ENCODE data around the gene HECTD1. TPM values are rescaled to one million over a fixed set of nuclear protein-coding genes. Genes with fewer than 3 reads are reported as not detected.
"Not testable (repeated sequence)": the region's sequence is repeated elsewhere in the genome, so short reads cannot be mapped to it uniquely, and the experiment has no call there.

HECTD1 gene
- total and polyA plus RNA-seq, 3 experiments from 2014 or later = 33.6 to 112 (median 101) TPM

- no peaks in the 10 kb centered on the region for H3K9me3 ChIP-seq (ENCODE audit: low read length)
- H3K36me3 Mint-ChIP-seq = peaks cover 4 to 56% (median 17%) of the 10 kb centered on the region in 3 donors
- H3K27ac Mint-ChIP-seq = peak overlapping the region in 5 of 8 donors; percentile 10 to 68 (median 51)
- CTCF ChIA-PET = no interaction called here
- H3K27me3 Mint-ChIP-seq = no peaks in the 10 kb centered on the region
- H3K4me3 Mint-ChIP-seq = no peak overlapping the region
- POLR2A ChIA-PET = no interaction called here
- peaks cover 34 to 63% (median 55%) of the 10 kb centered on the region in 3 donors for H3K4me1 Mint-ChIP-seq
- no peaks in the 10 kb centered on the region for H3K27me3 ChIP-seq (ENCODE audit: insufficient read depth, low read length, poor library complexity, severe bottlenecking)
- H3K36me3 ChIP-seq (ENCODE audit: insufficient read depth, low read length) = peaks cover 3% of the 10 kb centered on the region
- DNase-seq = no peak
- peaks cover 8% of the 10 kb centered on the region for H3K4me1 ChIP-seq (ENCODE audit: insufficient read depth, low read length)
- no peak overlapping the region for H3K27ac ChIP-seq (ENCODE audit: low read depth, low read length)
- no peaks in the 10 kb centered on the region for H3K9me3 Mint-ChIP-seq
- H3K4me3 ChIP-seq (ENCODE audit: low read length) = no peak overlapping the region
These were observed 17.4 kb downstream of the HECTD1 start for GRCh38 chr14:31190219-31190603.

DNA sequence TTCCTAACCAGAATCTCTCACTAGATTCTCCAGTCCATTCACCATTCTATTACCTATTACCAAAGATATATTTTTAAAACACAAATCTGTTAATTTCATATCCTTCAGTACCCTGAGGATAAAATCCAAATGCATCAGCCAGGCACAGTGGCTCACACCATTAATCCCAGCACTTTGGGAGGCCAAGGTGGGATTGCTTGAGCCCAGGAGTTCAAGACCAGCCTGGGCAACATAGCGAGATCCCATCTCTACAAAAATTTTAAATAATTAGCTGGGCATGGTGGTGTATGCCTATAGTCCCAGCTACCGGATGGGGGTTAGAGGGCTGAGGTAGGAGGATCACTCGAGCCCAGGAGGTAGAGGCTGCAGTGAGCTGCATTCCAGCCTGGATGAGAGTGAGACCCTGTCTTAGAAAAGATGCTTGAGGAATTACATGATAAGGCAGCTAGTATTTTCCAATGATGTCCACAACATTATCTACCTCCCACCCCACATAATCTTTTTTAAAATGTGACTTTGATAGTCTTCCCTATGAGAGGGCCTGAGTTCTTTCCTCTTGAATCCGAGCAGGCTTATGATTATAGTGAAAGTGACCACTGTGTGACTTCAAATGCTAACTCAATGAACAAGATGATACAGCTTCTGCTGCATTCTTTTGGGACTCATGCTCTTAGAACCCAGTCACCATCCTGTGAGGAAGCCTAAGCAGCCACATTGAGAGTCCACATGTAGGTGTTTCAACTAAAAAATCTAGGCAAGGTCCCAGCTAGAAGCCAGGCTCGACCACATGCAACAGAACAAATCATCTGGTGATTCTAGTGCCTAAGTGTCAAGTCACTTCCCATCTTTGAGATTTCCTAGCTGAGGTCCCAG lies 18.0 kb downstream of the HECTD1 start:
- H3K27ac ChIP-seq (ENCODE audit: low read depth, low read length) = no peak overlapping the region
- H3K4me3 ChIP-seq (ENCODE audit: low read length) = no peak overlapping the region
- ChIA-PET CTCF (no interaction called here), POLR2A (no interaction called here)
- H3K4me1 ChIP-seq (ENCODE audit: insufficient read depth, low read length) = peaks cover 1% of the 10 kb centered on the region
- Mint-ChIP-seq H3K36me3 (peaks cover 4 to 56% (median 17%) of the 10 kb centered on the region in 3 donors), H3K4me3 (peak overlapping the region in 1 of 7 donors; percentile 60), H3K27ac (peak overlapping the region in 5 of 8 donors; percentile 20 to 68 (median 51)), H3K9me3 (no peaks in the 10 kb centered on the region), H3K27me3 (no peaks in the 10 kb centered on the region), H3K4me1 (peaks cover 28 to 60% (median 49%) of the 10 kb centered on the region in 3 donors)
- H3K9me3 ChIP-seq (ENCODE audit: low read length) = no peaks in the 10 kb centered on the region
- H3K36me3 ChIP-seq (ENCODE audit: insufficient read depth, low read length) = peaks cover 1% of the 10 kb centered on the region
- H3K27me3 ChIP-seq (ENCODE audit: insufficient read depth, low read length, poor library complexity, severe bottlenecking) = no peaks in the 10 kb centered on the region
- DNase-seq = no peak

GRCh38 chr14:31188744-31189143 lies 18.8 kb downstream of the HECTD1 start:
- CTCF ChIA-PET = interaction anchor here (1.4 kb wide), 1 partner anchor 139 kb away, joined by 3 read pairs; no protein-coding TSS in a partner anchor
- H3K27me3 ChIP-seq (ENCODE audit: insufficient read depth, low read length, poor library complexity, severe bottlenecking) = no peaks in the 10 kb centered on the region
- no peak overlapping the region for H3K4me3 Mint-ChIP-seq
- peaks cover 25 to 55% (median 41%) of the 10 kb centered on the region in 3 donors for H3K4me1 Mint-ChIP-seq
- H3K4me1 ChIP-seq (ENCODE audit: insufficient read depth, low read length) = no peaks in the 10 kb centered on the region
- peaks cover 4 to 51% (median 12%) of the 10 kb centered on the region in 3 donors for H3K36me3 Mint-ChIP-seq
- no peaks in the 10 kb centered on the region for H3K9me3 ChIP-seq (ENCODE audit: low read length)
- H3K27ac Mint-ChIP-seq = peak overlapping the region in 7 of 8 donors; percentile 3 to 67 (median 20)
- H3K27me3 Mint-ChIP-seq = peaks cover 0 to 2% of the 10 kb centered on the region in 2 donors
- no peak for DNase-seq
- H3K27ac ChIP-seq (ENCODE audit: low read depth, low read length) = no peak overlapping the region
- H3K36me3 ChIP-seq (ENCODE audit: insufficient read depth, low read length) = no peaks in the 10 kb centered on the region
- H3K4me3 ChIP-seq (ENCODE audit: low read length) = no peak overlapping the region
- H3K9me3 Mint-ChIP-seq = no peaks in the 10 kb centered on the region
- POLR2A ChIA-PET = no interaction called here

DNA sequence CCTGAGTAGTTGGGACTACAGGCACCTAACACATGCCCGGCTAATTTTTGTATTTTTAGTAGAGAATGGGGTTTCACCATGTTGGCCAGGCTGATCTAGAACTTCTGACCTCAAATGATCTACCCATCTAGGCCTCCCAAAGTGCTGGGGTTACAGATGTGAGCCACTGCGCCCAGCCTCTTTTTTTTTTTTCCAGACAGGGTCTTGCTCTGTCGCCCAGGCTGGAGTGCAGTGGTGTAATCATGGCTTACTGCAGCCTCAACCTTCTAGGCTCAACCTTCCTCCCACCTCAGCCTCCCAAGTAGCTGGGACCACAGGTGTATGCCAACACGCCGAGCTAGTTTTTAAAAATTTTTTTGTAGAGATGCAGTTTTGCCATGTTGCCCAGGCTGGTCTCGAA lies 25.6 kb downstream of the HECTD1 start:
- H3K4me3 Mint-ChIP-seq; DNase-seq; H3K4me1 ChIP-seq (ENCODE audit: insufficient read depth, low read length); H3K4me3 ChIP-seq (ENCODE audit: low read length); POLR2A ChIA-PET; H3K9me3 Mint-ChIP-seq; H3K27me3 Mint-ChIP-seq; H3K9me3 ChIP-seq (ENCODE audit: low read length); H3K36me3 ChIP-seq (ENCODE audit: insufficient read depth, low read length); H3K27ac ChIP-seq (ENCODE audit: low read depth, low read length); H3K27me3 ChIP-seq (ENCODE audit: insufficient read depth, low read length, poor library complexity, severe bottlenecking): not testable (repeated sequence)
- H3K27ac Mint-ChIP-seq = peak overlapping the region in 2 of 8 donors; percentile 32 to 36
- CTCF ChIA-PET = interaction anchor here (1.1 kb wide), 1 partner anchor 26 kb away, joined by 3 read pairs; the partner anchor contains the start of gene HECTD1
- H3K36me3 Mint-ChIP-seq = peaks cover 4 to 42% (median 6%) of the 10 kb centered on the region in 3 donors
- peaks cover 20 to 48% (median 34%) of the 10 kb centered on the region in 3 donors for H3K4me1 Mint-ChIP-seq

- POLR2A ChIA-PET = no interaction called here
- peaks cover 4 to 46% (median 6%) of the 10 kb centered on the region in 3 donors for H3K36me3 Mint-ChIP-seq
- peaks cover 20 to 48% (median 34%) of the 10 kb centered on the region in 3 donors for H3K4me1 Mint-ChIP-seq
- H3K9me3 Mint-ChIP-seq = no peaks in the 10 kb centered on the region
- H3K27me3 Mint-ChIP-seq = peaks cover 0 to 2% of the 10 kb centered on the region in 2 donors
- peak overlapping the region in 4 of 8 donors; percentile 54 to 91 (median 70) for H3K27ac Mint-ChIP-seq
- H3K4me3 Mint-ChIP-seq = no peak overlapping the region
- Histone ChIP-seq H3K9me3 (ENCODE audit: low read length) (no peaks in the 10 kb centered on the region), H3K27ac (ENCODE audit: low read depth, low read length) (no peak overlapping the region), H3K27me3 (ENCODE audit: insufficient read depth, low read length, poor library complexity, severe bottlenecking) (no peaks in the 10 kb centered on the region), H3K4me1 (ENCODE audit: insufficient read depth, low read length) (no peaks in the 10 kb centered on the region), H3K36me3 (ENCODE audit: insufficient read depth, low read length) (no peaks in the 10 kb centered on the region), H3K4me3 (ENCODE audit: low read length) (no peak overlapping the region)
- DNase-seq = no peak
- CTCF ChIA-PET = no interaction called here
These were observed 26.3 kb downstream of the HECTD1 start for GRCh38 chr14:31181271-31181670.

DNA sequence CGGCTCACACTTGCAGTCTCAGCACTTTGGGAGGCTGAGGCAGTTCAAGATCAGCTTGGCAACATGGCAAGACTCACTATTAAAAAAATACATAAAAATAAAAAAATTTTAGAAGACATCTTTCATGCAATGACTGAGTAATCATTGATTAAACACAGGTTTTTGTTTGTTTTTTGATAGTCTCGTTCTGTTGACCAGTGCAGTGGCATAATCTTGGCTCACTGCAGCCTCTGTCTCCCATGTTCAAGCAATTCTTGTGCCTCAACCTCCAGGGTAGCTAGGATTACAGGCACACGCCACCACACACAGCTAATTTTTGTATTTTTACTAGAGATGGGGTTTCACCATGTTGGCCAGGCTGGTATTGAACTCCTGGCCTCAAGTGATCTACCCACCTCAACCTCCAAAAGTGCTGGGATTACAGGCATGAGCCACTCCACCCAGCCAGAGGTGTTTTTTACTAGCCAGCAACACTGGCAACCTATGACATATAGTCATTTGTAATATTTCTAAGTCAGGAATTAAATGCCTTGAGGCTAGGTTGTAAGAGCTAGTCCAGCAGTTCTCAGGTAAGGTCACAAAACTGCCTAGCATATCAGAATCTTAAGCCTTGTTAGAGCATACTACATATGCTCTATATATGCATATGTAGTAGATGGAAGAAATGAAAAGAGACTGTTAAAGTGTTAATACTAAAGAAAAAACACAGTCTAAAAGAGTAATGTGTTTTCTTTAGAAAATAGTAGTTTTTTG lies 27.1 kb downstream of the HECTD1 start:
- no peaks in the 10 kb centered on the region for H3K27me3 ChIP-seq (ENCODE audit: insufficient read depth, low read length, poor library complexity, severe bottlenecking)
- H3K4me1 ChIP-seq (ENCODE audit: insufficient read depth, low read length) = no peaks in the 10 kb centered on the region
- H3K27ac ChIP-seq (ENCODE audit: low read depth, low read length) = no peak overlapping the region
- Mint-ChIP-seq H3K4me3 (no peak overlapping the region), H3K9me3 (no peaks in the 10 kb centered on the region), H3K27me3 (peaks cover 0 to 2% of the 10 kb centered on the region in 2 donors), H3K4me1 (peaks cover 16 to 41% (median 26%) of the 10 kb centered on the region in 3 donors), H3K36me3 (peaks cover 0 to 43% (median 3%) of the 10 kb centered on the region in 3 donors), H3K27ac (peak overlapping the region in 3 of 8 donors; percentile 17 to 78 (median 24))
- ChIA-PET CTCF (no interaction called here), POLR2A (no interaction called here)
- H3K4me3 ChIP-seq (ENCODE audit: low read length) = no peak overlapping the region
- DNase-seq = no peak
- no peaks in the 10 kb centered on the region for H3K9me3 ChIP-seq (ENCODE audit: low read length)
- H3K36me3 ChIP-seq (ENCODE audit: insufficient read depth, low read length) = no peaks in the 10 kb centered on the region

DNA sequence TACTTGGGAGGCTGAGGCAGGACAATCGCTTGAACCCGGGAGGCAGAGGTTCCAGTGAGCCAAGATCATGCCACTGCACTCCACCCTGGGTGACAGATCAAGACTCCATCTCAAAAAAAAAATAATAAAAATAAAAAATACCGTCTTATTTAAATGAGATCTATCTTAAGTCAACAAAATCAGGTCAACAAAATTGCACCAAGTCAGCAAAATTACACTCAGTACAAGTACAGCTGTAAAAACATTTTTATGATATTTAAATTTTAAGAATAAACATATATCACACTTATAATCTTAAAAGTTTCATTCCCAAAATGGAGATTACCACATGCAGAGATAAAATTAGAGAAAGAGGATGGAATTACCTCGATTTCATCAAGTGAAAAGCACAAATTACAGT lies 33.2 kb downstream of the HECTD1 start:
- no peak overlapping the region for H3K27ac ChIP-seq (ENCODE audit: low read depth, low read length)
- H3K4me3 ChIP-seq (ENCODE audit: low read length) = no peak overlapping the region
- CTCF ChIA-PET = interaction anchor here (1.5 kb wide), 1 partner anchor 46 kb away, joined by 4 read pairs; no protein-coding TSS in a partner anchor
- Mint-ChIP-seq H3K36me3 (peaks cover 7 to 75% (median 17%) of the 10 kb centered on the region in 3 donors), H3K9me3 (no peaks in the 10 kb centered on the region), H3K4me3 (no peak overlapping the region), H3K4me1 (peaks cover 2 to 8% (median 7%) of the 10 kb centered on the region in 3 donors), H3K27ac (no peak overlapping the region), H3K27me3 (no peaks in the 10 kb centered on the region)
- no peaks in the 10 kb centered on the region for H3K27me3 ChIP-seq (ENCODE audit: insufficient read depth, low read length, poor library complexity, severe bottlenecking)
- POLR2A ChIA-PET = no interaction called here
- H3K4me1 ChIP-seq (ENCODE audit: insufficient read depth, low read length) = no peaks in the 10 kb centered on the region
- H3K36me3 ChIP-seq (ENCODE audit: insufficient read depth, low read length) = peaks cover 21% of the 10 kb centered on the region
- DNase-seq = no peak
- no peaks in the 10 kb centered on the region for H3K9me3 ChIP-seq (ENCODE audit: low read length)
